GM23248 (cell line): ENCODE results near the gene IL6R.

Experiments used
- EZH2 ChIP-seq: fragments of 200-600 bp; sonication (generic); IDR thresholded peaks from 2 replicates; pipeline ENCODE4 v1.6.1; 2018; ENCODE audit warnings: antibody characterized with exemption, mild to moderate bottlenecking; ENCODE audit not compliant: insufficient read depth, poor library complexity, severe bottlenecking
- EZH2phosphoT487 ChIP-seq: fragments of 200-600 bp; sonication (generic); IDR thresholded peaks from 2 replicates; pipeline ENCODE4 v1.6.1; 2018; ENCODE audit warnings: antibody characterized with exemption, moderate library complexity, mild to moderate bottlenecking, low read depth; ENCODE audit not compliant: insufficient read depth

- no peak for TF ChIP-seq EZH2
- TF ChIP-seq EZH2phosphoT487 = no peak
These were observed 20.0 kb downstream of the IL6R start for GRCh38 chr1:154425172-154425571.
